Measurements from ENCODE around the gene ASB2.

ASB2 gene

GRCh38 chr14:93926245-93926872 lies 50.0 kb downstream of the ASB2 start:
- DNase-seq, result no peak

GRCh38 chr14:93925374-93925895 lies 50.9 kb downstream of the ASB2 start:
- no peak for DNase-seq

GRCh38 chr14:93924592-93925355 lies 51.6 kb downstream of the ASB2 start:
- no peak for DNase-seq

DNA sequence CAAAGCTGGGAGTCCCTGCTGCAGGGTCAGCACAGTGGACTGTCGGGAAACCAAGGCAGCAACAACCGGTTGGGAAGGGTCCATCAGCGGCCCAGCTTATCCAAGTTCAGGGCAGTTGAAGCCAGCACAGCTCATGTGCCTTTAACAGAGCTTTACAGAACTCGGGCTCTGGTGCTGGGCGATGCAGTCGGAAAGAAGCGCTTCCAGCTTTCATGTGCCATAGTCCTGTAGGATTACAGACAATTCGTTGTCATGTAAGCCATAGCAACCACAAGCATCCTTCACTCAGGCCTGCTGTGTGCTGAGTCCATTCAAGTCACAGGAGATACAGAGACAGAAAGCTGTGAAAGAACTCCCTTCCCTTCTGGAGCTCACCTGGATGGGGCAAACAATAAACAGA lies 52.7 kb downstream of the ASB2 start:
- DNase-seq, result no peak

- DNase-seq, result no peak
Measured at GRCh38 chr14:93921001-93921806, 55.2 kb downstream of the ASB2 start.

- DNase-seq, result no peak
Measured at GRCh38 chr14:93917141-93917540, 59.2 kb downstream of the ASB2 start.

DNA sequence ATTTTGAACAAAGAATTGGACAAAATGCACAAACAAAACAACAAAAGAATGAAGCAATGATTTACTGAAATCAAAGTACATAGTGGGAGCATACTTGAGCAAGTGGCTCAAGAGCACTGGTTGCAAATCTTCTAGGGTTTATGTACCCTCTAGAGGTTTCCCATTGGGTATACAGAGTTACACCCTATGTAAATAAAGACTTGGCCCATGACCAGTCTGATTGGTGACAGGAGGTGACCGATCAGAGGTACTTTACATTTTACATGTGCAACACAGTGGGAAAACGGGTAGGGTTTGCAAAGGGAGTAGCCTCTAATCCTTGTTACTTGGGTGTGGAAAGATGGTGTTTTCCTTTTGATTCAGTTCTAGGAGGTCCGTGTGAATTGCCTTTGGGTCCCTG lies 59.9 kb downstream of the ASB2 start:
- no peak for DNase-seq

DNA sequence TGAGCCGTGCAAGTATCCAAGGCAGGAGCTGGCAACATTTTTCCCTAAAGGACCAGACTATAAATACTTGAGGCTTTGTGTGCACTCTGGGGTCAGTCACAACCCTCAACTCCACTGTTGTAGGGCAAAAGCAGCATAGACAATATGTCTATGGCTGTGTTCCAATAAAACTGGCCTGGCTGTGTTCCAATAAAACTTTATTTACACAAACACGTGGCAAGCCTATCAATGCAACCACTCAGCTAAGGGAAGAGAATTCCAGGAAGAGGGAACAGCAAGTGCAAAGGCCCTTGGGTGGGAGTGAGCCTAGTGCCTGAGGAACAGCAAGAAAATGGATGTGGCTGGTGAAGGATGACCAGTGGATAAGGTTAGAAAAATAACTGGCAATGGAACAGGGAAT lies 60.6 kb downstream of the ASB2 start:
- DNase-seq, result no peak

- DNase-seq, result no peak
Measured at GRCh38 chr14:93915070-93915705, 61.2 kb downstream of the ASB2 start.

DNA sequence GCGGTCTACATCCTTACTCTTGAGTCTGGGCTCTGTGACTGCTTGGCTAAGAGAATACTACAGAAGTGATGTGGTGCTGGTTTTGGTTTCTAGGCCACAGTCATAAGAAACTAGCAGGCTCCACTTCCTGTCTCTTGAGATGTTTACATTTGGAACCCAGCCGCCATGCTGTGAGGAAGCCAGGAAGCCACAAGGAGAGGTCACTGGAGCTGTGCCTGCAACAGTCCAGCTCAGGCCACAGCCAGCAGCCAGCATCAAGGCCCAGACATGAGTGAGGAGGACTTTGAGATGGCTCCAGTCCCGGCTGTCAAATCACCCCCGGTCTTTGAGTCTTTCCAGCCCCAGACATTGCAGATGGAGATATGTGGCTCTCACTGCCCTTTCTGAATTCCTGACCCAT lies 62.1 kb downstream of the ASB2 start:
- DNase-seq, result no peak

DNA sequence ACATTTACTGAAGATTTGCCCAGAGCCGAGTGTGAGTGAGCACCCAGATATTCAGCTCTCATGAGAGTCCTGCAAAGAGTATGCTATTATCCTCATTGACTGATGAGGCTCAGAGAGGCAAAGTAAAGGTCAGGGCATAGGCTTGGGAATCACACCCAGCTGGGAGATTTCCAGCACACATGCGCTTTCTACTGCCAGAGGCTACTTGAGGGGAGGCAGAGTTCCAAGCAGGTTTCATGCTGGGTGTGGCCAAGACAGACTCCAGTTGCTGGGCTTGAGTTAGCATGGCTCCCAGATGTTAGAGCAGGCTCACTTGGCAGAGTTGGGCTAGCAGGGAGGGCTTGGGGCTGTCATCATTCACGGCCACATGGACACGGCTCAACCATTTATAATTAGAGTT lies 63.6 kb downstream of the ASB2 start:
- DNase-seq, result no peak

GRCh38 chr14:93911975-93912615 lies 64.3 kb downstream of the ASB2 start:
- DNase-seq, result no peak

GRCh38 chr14:93909429-93910128 lies 66.8 kb downstream of the ASB2 start:
- DNase-seq, result no peak

GRCh38 chr14:93906341-93907329 lies 69.7 kb downstream of the ASB2 start:
- DNase-seq, result peak; percentile 27 to 49

DNA sequence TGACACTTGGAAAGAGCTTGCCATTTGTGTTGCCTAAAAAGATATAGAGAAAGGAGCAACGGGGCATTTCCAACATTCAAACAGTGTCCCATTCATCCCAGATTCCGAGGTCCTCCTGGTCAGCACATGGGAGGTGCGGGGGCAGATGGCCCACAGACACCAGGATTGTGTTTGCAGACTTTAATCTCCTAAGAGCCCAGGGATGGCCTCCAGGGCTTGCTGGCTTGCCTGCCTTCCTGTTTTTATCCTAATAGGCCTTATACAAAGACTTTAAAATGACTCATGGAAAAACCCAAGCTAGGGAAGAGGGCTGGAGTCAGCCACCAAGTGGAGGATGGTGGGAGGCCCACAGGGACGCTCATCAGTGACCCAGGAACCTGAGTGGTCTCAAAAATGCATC lies 70.7 kb downstream of the ASB2 start:
- no peak for DNase-seq

- no peak for DNase-seq
Measured at GRCh38 chr14:93903342-93904184, 72.8 kb downstream of the ASB2 start.

DNA sequence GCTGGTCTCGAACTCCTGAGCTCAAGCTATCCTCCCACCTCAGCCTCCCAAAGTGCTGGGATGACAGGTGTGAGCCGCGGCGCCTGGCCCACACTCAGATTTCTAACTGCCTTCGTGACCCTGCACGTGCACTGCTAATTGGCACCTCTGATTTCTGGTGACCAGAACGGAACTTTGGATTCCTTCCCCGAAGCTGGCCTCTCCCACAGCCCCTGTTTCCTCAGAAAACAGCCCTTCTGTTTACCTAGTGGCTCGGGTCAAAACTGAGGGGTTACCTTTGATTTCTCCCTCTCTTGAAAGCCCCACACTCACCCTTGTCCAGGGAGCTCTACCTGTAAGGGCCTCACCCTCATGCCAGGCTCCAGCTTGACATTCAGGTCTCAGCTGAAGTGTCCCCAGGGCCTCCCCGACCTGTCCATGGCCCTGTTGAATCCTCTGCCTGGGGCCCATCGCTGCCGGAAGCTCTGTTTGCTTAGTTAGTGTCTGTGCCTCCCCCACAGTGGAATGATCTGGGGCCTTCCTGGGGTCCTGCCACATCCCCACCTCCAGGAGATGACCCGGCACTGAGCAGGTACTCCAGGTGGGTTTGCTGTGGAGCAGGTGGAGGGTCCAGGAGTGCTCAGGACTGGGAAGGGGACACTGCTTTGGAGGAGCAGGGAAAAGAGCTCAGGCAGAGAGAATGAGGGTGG lies 73.6 kb downstream of the ASB2 start:
- no peak for DNase-seq

GRCh38 chr14:93901813-93902212 lies 74.6 kb downstream of the ASB2 start:
- no peak for DNase-seq

DNA sequence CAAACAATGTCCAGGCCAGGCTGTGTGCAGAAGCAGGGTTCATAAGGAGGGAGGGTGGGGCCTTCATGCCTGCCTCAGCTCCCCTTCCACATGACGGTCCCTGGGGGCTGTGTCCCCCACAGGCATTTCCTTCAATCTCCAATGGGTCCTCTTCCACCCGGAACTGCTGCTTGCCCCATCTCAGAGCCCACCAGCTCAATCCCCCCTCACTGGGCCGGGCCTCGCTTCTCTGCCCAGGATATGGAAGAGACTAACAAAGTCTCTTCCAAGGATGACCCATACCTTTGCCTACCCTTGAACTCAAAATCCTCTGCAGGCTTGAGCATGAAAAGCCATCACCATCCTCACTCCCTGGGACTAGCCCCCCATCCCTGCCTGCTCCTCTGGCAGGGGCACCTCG lies 77.6 kb downstream of the ASB2 start:
- no peak for DNase-seq

All from stimulated activated CD4-positive, alpha-beta T cell treated with anti-CD3 and anti-CD28 coated beads, Interleukin-4, amount 100 ng/mL, for 4 hours (primary cell).